Glutamatergic neuron (in vitro differentiated cells): Measurements from ENCODE around the gene DTNA. TPM values are rescaled to one million over a fixed set of nuclear protein-coding genes. Genes with fewer than 3 reads are reported as not detected.

Experiments used
- DNase-seq: peaks from one replicate; pipeline ENCODE4 v3.0.0; 2022
- H3K27ac Mint-ChIP-seq: one replicate; pipeline ENCODE4 v1.8.0; 2020; ENCODE audit warnings: mild to moderate bottlenecking, mixed read lengths, inconsistent platforms; ENCODE audit not compliant: unreplicated experiment
- H3K27me3 Mint-ChIP-seq: one replicate; pipeline ENCODE4 v1.8.0; 2020; ENCODE audit warnings: mild to moderate bottlenecking, moderate library complexity, mixed read lengths, inconsistent platforms; ENCODE audit not compliant: unreplicated experiment
- H3K36me3 Mint-ChIP-seq: one replicate; pipeline ENCODE4 v1.8.0; 2020; ENCODE audit warnings: mild to moderate bottlenecking, mixed read lengths, inconsistent platforms; ENCODE audit not compliant: unreplicated experiment
- H3K4me1 Mint-ChIP-seq: one replicate; pipeline ENCODE4 v1.8.0; 2020; ENCODE audit warnings: mild to moderate bottlenecking, low read depth, mixed read lengths, inconsistent platforms; ENCODE audit not compliant: unreplicated experiment
- H3K4me3 Mint-ChIP-seq: one replicate; pipeline ENCODE4 v1.8.0; 2020; ENCODE audit warnings: mild to moderate bottlenecking, mixed read lengths, inconsistent platforms; ENCODE audit not compliant: unreplicated experiment
- H3K9me3 Mint-ChIP-seq: one replicate; pipeline ENCODE4 v1.8.0; 2020; ENCODE audit warnings: mild to moderate bottlenecking, moderate library complexity, mixed read lengths, inconsistent platforms; ENCODE audit not compliant: unreplicated experiment
- CTCF ChIP-seq: fragments of 200-600 bp; sonication (generic); IDR thresholded peaks from one replicate; pipeline ENCODE4 v1.5.0; 2021; ENCODE audit not compliant: partially characterized antibody, unreplicated experiment
- total RNA-seq: library from RNA; stranded (reverse); fragmentation: NEBNext Ultra II Directional; extraction: Animal tissue kit (Norgen Biotek cat#: 25700); gene quantifications from one replicate; pipeline ENCODE4 v1.2.1, GENCODE V29; 2021; ENCODE audit not compliant: unreplicated experiment

The DTNA gene
- total RNA-seq, 1 donor from 2014 or later, result 29.5 TPM

GRCh38 chr18:34697233-34697632, 12.9 kb upstream of the DTNA start:
- no peak for DNase-seq
- no peak for TF ChIP-seq CTCF
- H3K36me3 Mint-ChIP-seq, result no peaks in the 10 kb centered on the region
- no peak overlapping the region for H3K27ac Mint-ChIP-seq
- no peaks in the 10 kb centered on the region for H3K9me3 Mint-ChIP-seq
- no peaks in the 10 kb centered on the region for H3K4me1 Mint-ChIP-seq
- H3K4me3 Mint-ChIP-seq, result no peak overlapping the region
- H3K27me3 Mint-ChIP-seq, result no peaks in the 10 kb centered on the region

GRCh38 chr18:34697891-34698290, 12.2 kb upstream of the DTNA start:
- no peaks in the 10 kb centered on the region for H3K4me1 Mint-ChIP-seq
- TF ChIP-seq CTCF, result no peak
- H3K27ac Mint-ChIP-seq, result no peak overlapping the region
- no peak overlapping the region for H3K4me3 Mint-ChIP-seq
- DNase-seq, result no peak
- H3K36me3 Mint-ChIP-seq, result no peaks in the 10 kb centered on the region
- H3K9me3 Mint-ChIP-seq, result no peaks in the 10 kb centered on the region
- no peaks in the 10 kb centered on the region for H3K27me3 Mint-ChIP-seq

GRCh38 chr18:34701911-34702310, 8.2 kb upstream of the DTNA start:
- Mint-ChIP-seq H3K27me3 (no peaks in the 10 kb centered on the region), H3K4me1 (peaks cover 2% of the 10 kb centered on the region), H3K4me3 (no peak overlapping the region), H3K36me3 (no peaks in the 10 kb centered on the region), H3K27ac (no peak overlapping the region), H3K9me3 (no peaks in the 10 kb centered on the region)
- no peak for TF ChIP-seq CTCF
- no peak for DNase-seq

- no peak for TF ChIP-seq CTCF
- no peak overlapping the region for H3K4me3 Mint-ChIP-seq
- H3K27ac Mint-ChIP-seq, result no peak overlapping the region
- H3K4me1 Mint-ChIP-seq, result peaks cover 11% of the 10 kb centered on the region
- no peak for DNase-seq
- no peaks in the 10 kb centered on the region for H3K36me3 Mint-ChIP-seq
- H3K27me3 Mint-ChIP-seq, result no peaks in the 10 kb centered on the region
- H3K9me3 Mint-ChIP-seq, result no peaks in the 10 kb centered on the region
Measured at GRCh38 chr18:34702814-34703213, 7.3 kb upstream of the DTNA start.

- peaks cover 12% of the 10 kb centered on the region for H3K4me1 Mint-ChIP-seq
- DNase-seq, result no peak
- H3K27me3 Mint-ChIP-seq, result no peaks in the 10 kb centered on the region
- H3K4me3 Mint-ChIP-seq, result no peak overlapping the region
- no peaks in the 10 kb centered on the region for H3K9me3 Mint-ChIP-seq
- H3K36me3 Mint-ChIP-seq, result no peaks in the 10 kb centered on the region
- H3K27ac Mint-ChIP-seq, result no peak overlapping the region
- no peak for TF ChIP-seq CTCF
Measured at GRCh38 chr18:34704074-34704473, 6.0 kb upstream of the DTNA start.
